22Rv1 (cell line): ENCODE results near the gene CRYZ.
A peak's percentile ranks its signal among the peaks of the same experiment; 100 is the strongest.
"Not testable (repeated sequence)": the region's sequence is repeated elsewhere in the genome, so short reads cannot be mapped to it uniquely, and the experiment has no call there.

Source experiments
- H3K27ac ChIP-seq: fragments of 450-650 bp; 2 replicates; pipeline ENCODE4 v1.5.1; 2017
- CTCF ChIP-seq: fragments of 450-650 bp; IDR thresholded peaks from 2 replicates; pipeline ENCODE4 v1.5.1; 2017; ENCODE audit warnings: mild to moderate bottlenecking
- ZFX ChIP-seq: fragments of 450-650 bp; IDR thresholded peaks from 2 replicates; pipeline ENCODE4 v1.6.1; 2017; ENCODE audit warnings: antibody characterized with exemption, borderline replicate concordance

The CRYZ gene

GRCh38 chr1:74771913-74772515 is 39.2 kb upstream of the CRYZ start:
- no peak overlapping the region for H3K27ac ChIP-seq
- peak; percentile 89 for TF ChIP-seq CTCF
- no peak for TF ChIP-seq ZFX

GRCh38 chr1:74767490-74767889 is 34.6 kb upstream of the CRYZ start:
- no peak for TF ChIP-seq ZFX
- TF ChIP-seq CTCF = peak; percentile 62
- H3K27ac ChIP-seq = no peak overlapping the region

GRCh38 chr1:74766579-74766978 is 33.7 kb upstream of the CRYZ start:
- TF ChIP-seq CTCF (no peak), ZFX (no peak)

GRCh38 chr1:74763807-74764206 is 31.0 kb upstream of the CRYZ start:
- TF ChIP-seq ZFX = no peak
- no peak for TF ChIP-seq CTCF
- H3K27ac ChIP-seq = no peak overlapping the region

More at GRCh38 chr1:74766579-74766978, 33.7 kb upstream of the CRYZ start:
- H3K27ac ChIP-seq = no peak overlapping the region

GRCh38 chr1:74756650-74757049 is 23.8 kb upstream of the CRYZ start:
- not testable (repeated sequence) for H3K27ac ChIP-seq

- no peak overlapping the region for H3K27ac ChIP-seq
- TF ChIP-seq CTCF (no peak), ZFX (no peak)
These were observed 22.6 kb upstream of the CRYZ start for GRCh38 chr1:74755475-74755874.

DNA sequence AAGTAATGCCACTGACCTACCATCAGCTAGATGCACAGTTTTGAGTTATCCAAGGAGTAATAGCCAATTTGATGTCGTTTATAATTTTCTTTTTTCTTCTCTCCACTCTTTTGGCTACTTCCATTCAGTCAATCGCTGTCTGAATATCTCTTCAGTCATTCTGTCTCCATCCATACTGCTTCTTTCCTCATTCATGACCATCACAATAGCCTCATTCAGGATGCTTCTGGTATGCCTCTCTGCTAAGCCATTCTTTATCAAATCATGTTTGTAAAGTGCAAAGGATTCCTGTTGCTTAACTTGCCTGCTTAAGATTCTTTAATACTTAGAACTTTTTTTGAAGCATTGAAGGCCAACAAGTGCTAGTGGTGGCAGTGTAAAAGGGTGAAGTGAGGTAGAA is 20.3 kb upstream of the CRYZ start:
- no peak for TF ChIP-seq ZFX
- TF ChIP-seq CTCF = no peak
- no peak overlapping the region for H3K27ac ChIP-seq

- H3K27ac ChIP-seq = peak overlapping the region; percentile 39
- TF ChIP-seq CTCF = no peak
- TF ChIP-seq ZFX = no peak
These were observed 16.1 kb upstream of the CRYZ start for GRCh38 chr1:74748960-74749359.

- H3K27ac ChIP-seq = not testable (repeated sequence)
These were observed 12.4 kb upstream of the CRYZ start for GRCh38 chr1:74745247-74745646.

DNA sequence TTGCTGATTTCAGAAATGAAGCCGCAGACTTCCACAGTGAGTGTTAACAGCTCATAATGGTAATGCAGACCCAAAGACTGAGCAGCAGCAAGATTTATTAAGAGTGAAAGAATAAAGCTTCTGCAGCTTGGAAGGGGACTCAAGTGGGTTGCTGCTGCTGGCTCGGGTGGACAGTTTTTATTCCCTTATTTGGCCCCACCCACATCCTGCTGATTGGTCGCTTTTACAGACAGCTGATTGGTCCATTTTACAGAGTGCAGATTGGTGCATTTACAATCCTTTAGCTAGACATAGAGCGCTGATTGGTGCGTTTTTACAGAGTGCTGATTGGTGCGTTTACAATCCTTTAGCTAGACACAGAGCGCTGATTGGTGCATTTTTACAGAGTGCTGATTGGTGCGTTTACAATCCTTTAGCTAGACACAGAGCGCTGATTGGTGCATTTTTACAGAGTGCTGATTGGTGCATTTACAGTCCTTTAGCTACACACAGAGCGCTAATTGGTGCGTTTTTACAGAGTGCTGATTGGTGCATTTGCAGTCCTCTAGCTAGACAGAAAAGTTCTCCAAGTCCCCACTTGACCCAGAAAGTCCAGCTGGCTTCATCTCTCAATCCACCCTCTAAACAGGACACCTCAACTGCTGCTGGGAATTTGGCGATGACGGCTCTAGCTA is 7.6 kb upstream of the CRYZ start:
- not testable (repeated sequence) for H3K27ac ChIP-seq
